8988T (cell line): ENCODE measurements around the gene ARHGEF16.

ENCODE experiments used
- DNase-seq: peaks from one replicate; pipeline ENCODE4 v3.0.0; 2011

ARHGEF16 gene

DNA sequence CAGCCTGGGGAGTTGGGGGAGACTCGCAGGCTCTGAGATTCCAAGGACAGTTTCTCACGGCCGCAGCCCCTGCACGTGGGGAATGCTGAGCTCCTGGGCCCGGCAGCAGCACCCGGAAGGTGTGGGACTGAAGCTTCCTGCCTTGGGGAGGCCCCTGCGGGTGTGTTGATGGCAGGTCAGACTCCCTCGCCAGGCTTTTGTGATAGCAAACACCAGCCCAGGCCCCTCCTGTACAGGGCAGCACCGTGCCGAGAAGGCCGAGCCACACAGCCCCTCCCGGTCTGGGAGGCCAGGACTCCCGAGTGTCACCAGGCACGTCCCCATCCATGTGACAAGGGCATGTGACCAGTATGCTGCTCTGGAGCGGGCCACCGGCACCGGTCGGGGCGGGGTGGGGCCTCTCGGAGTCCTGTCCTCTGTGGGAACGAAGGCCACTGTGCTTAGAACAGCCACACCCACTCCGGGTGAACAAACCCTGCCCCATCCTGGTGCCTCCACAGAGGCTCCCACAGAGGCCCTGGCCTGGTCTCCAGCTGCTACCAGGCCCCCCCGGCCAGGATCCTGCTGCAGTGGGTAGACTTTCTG lies 31.1 kb upstream of the ARHGEF16 start:
- no peak for DNase-seq

DNA sequence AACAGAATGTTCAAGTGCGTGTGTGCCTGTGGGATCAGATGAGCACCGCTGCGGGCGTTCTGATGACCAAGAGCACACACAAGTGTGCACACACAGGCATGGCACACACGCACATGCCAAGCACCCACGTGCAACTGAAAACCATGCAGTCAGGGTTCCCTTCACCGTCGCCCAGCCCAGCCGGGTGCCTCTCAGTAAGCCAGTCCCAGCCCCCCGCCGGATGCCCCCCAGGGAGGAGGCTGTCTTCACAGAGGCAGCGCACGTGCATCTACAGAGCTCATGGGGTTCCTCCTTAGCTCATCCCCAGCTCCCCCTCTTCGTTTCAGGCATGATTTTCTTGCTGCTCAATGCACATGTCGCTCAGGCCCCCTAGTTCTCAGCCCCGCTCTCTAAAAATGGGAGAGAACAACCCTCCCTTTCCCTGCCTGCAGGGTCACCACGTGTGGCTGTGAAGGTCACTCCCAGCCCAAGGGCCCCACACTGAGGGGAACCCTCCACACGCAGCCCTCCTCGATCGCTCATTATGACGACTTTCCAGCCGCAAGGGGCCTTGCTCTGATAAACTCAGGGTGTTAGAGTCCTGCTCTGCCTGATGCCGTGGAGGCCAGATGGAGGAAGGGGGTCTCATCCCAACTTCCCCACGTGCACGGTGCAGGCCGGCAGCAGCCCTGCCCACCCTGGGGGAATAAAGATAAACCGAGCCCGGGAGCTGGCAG lies 30.4 kb upstream of the ARHGEF16 start:
- DNase-seq, result no peak

DNA sequence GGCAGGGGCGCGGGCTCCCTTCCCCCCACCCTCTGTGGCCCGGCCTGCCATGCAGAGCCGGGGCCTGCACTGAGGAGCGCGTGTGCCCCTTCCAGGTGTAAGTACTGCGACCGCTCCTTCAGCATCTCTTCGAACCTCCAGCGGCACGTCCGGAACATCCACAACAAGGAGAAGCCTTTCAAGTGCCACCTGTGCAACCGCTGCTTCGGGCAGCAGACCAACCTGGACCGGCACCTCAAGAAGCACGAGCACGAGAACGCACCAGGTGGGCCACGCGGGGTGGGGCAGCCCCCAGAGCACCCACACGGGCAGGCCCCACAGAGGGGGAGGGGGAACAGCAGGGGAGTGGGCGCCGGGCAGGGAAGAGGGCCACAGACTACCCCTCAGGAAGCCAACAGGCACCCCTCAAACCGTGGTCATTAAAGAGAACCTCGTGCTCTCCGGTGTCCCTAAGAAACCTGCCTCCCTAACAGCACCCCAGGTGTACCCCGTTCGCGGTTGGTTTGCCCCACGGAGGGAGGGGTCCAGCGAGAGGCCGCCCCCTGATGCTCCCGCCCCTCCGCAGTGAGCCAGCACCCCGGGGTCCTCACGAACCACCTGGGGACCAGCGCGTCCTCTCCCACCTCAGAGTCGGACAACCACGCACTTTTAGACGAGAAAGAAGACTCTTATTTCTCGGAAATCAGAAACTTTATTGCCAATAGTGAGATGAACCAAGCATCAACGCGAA lies 28.8 kb upstream of the ARHGEF16 start:
- DNase-seq, result peak; percentile 4

DNA sequence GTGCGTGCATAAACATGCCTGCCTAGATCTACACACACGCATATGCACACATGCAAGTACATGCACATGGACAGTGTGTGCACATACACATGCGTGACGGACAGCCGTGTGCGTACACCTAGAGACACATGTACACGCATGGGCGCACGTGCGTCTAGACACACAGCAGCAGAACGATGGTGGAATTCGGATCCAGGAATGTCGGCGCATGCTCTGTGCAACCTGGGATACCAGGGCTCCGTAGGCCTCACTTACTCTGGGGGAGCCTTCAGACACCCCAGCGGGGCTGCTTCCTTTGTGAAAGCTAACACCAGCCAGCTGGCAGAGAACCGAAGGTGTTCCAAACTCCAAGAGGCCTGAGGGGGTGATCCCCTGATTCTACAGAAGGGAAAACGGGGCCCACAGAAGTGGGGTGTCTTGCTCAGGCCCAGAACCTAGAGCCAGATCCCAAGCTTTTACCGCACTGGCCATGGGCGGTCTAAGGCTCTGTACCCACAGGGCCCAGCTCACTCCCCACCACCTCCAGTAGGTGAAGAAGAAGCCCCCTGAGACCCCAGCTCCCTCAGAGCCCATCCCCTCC lies 27.4 kb upstream of the ARHGEF16 start:
- DNase-seq, result no peak

DNA sequence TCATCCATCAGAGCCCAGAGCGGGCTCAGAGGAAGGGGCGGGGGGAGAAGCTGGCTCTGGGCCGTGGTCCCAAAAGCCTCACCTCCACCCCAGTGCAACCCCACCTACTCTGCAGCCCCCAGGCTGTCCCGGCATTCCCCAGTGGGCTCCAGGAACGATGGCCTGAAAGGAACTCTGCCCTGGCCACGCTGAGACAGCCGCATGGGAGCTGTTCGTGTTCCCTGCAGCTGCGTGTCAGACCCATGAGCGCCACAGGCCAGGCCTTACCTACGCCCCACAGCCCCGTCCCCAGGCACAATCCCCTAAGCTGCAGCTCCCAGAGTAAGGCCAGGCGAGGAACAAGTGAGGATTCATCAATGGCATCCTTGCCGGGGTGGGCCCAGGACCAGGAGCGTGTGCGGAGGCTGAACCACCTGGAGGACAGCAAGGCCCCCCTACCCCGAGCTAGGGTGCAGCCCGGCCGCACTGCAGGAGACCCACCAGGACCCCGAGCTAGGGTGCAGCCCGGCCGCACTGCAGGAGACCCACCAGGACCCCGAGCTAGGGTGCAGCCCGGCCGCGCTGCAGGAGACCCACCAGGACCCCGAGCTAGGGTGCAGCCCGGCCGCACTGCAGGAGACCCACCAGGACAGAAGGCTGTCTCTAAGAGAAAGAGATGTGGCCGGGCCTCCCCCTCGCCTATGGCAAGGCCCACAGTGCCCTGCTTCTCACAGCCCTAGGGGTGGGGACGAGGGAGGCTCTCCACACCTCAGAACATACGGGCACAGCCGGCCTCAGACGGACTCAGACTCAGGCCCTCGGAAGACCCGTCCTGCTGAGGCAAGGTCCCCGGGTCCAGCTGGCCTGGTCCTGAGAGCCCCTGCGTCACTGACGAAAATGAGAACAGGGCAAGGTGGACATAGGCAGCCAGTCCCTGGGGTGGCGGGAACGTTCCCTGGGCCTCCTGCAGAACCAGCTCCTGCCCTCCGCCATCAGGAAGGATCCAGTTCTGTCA lies 26.5 kb upstream of the ARHGEF16 start:
- DNase-seq, result no peak

DNA sequence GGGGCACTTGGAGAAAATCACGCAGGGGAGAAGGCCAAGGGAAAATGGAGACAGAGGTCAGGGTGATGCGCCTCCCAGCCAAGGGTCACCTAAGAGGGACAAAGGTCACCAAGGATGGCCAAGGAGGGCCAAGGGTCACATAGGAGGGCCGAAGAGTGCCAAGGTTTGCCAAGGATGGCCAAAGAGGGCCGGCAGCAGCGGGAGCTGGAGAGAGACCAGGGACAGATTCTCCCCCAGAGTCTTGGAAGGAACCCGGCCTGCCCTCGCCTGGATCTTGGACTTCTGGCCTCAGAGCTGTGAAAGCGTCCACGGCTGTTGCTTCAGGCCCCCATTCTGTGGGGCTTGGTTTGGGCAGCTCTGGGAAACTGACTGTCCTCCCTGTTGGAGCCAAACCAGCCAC lies 25.6 kb upstream of the ARHGEF16 start:
- DNase-seq, result no peak

DNA sequence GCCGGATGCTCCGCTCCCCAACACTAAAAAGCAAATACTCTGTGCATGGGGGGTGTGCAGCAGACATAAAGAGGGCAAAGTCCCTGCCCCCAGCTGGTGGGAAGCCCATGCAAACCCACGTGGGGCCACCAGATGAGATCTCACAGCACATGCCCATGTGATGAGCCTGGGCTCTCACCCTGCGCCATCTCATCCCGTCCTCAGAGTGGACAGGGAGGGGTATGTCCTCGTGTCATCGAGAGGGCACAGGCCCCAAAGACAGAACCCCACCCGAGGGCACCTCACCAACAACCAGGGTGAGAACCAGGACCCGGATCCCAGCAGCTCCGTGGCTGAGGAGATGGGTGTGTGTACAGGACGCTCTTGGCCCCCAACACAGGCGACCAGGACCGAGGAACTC lies 25.1 kb upstream of the ARHGEF16 start:
- no peak for DNase-seq

DNA sequence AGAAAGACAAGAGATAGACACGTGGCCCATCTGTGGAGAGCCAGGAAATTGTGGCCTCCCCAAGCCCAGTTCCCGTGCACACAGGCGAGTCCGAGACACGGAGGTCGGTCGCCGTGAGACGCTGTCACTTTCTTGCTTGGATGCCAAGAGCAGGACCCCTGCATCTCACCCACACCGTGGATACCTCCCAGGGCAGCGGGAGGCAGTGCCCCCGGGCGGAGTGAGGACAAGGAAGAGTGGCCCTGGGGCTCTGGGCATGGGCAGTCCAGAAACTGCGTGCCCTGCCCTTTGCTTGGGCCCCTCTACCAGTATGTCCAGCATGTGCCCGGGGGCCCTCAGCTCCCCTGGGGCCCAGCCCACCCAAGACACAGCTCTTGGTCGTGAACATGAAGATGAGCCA lies 24.7 kb upstream of the ARHGEF16 start:
- DNase-seq, result no peak

DNA sequence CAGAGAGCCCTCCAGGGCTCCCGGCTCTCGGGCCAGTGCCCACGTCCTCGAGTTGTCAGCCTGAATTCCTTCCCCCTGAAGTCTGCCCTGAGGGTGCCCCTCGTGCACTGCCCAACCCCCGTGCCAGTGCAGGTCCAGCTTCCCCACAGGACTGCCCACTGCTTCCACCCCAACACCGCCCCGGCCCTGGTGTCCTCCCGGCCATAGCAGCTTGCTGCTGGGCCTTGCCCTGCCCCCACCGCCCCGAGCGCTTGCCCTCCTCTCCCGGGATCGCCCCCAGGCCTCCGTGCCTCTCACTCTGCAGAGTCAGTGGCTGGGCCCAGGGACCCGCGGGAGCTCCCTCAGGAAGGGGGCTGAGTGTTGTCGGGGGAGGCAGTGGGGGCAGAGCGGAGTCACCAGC lies 24.1 kb upstream of the ARHGEF16 start:
- no peak for DNase-seq

DNA sequence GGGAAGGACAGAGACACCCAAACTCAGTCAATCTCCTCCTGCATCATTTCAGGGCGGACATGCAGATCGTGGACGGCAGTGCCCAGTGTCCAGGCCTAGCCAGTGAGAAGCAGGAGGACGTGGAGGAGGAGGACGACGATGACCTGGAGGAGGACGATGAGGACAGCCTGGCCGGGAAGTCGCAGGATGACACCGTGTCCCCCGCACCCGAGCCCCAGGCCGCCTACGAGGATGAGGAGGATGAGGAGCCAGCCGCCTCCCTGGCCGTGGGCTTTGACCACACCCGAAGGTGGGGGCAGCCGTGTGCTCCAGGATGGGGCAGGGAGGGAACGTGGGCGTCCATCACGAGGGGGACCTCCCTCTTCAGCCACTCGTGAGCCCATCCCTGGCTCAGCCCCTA lies 23.6 kb upstream of the ARHGEF16 start:
- DNase-seq, result no peak

DNA sequence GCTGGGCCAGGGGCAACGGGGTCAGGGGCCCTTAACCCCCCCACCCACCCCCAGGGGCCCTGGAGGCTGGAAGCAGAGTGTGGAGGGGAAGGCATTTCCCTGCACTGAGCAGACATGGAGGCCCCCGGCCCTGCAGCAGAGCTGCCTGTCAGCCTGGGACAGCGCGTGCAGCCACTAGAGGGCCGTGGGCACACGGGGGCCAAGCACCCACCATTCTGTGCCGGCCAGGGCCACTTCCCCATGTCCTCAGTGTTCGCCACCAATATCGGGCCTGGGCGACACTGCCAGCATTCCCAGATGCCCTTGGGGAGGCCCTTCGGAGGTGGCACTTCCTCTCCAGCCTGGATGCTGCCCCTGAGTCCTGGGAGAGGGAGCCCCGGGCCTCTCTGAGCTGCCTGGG lies 23.2 kb upstream of the ARHGEF16 start:
- DNase-seq, result peak; percentile 88

DNA sequence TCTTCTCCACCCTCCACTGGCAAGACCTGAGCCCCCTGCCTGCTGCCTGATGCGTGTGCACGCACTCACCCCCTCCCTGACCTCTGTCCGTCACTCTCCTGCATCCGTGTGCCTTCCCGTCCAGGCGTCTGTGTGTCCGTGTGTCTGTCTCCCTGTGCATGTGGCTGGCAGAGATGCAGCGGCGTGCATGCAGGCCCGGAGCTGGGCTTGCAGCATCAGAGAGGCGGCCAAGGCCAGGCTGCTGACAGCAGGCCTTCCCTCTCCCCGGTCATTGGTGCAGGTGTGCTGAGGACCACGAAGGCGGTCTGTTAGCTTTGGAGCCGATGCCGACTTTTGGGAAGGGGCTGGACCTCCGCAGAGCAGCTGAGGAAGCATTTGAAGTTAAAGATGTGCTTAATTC lies 22.8 kb upstream of the ARHGEF16 start:
- no peak for DNase-seq

DNA sequence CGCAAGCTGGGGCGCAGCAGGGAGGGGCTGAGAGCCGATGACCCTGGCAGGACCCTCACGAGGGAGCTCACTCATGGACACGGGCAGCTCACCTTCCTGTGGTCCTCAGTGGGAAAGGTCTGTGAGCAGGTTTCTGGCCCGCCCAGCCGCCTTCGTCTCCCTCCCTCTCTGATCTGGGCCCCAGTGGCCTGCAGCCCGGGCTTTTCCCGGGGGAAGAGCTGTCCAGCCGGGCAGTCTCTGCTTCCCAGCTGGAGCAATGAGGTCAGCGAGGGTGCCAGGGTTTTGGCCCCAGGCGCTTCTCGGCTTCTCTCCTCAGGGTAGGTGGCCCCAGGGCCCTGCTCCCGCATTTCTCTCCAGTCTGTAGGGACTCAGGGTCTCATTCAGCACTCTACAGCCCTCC lies 22.2 kb upstream of the ARHGEF16 start:
- DNase-seq, result no peak

DNA sequence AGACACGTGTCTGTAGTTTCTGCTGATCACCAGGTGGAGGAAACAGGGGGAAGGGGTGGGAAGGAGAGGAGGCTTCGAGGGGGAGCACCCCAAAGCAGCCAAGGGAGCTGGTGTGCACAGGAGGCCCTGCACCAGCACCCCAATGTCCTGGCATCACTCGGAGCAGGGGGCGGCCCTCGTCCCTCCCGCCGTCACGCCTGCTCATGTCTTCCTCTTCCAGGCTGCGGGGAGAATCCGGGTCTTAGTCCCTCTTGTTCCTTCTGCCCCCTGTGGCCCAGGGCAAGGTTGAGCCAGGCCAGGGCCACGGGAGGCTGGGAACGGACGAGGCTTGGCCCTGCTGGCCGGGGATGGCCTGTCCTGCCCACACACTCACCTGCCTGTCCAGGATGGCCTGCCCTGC lies 21.4 kb upstream of the ARHGEF16 start:
- no peak for DNase-seq

DNA sequence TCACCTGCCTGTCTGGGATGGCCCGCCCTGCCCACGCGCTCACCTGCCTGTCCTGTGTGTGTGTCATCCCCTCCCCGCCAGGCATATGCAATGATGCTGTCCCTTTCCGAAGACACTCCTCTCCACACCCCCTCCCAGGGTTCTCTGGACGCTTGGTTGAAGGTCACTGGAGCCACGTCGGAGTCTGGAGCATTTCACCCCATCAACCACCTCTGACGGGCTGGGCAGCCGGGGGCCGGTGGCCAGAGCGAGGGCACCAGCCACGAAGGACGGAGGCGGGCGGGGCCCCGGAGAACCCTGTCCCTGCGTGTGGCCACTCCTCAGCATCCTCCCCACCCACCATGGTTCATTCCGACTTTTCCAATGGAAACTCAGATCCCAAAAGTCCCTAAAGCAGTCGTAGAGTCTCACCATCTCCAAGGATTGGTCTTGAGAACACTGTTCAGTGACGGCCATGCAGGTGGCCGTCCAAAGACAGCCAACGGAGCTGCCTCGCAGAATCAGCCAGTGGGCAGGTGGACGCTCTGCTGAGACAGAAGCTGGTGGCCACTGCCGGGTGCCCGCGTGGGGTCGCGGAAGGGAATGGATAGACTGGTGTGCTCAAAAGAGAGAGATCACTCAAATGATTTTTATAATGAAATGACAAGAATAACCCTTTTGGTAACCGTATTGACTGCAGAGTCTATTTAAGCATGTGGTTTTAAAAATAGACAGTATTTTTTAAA lies 20.7 kb upstream of the ARHGEF16 start:
- DNase-seq, result no peak

DNA sequence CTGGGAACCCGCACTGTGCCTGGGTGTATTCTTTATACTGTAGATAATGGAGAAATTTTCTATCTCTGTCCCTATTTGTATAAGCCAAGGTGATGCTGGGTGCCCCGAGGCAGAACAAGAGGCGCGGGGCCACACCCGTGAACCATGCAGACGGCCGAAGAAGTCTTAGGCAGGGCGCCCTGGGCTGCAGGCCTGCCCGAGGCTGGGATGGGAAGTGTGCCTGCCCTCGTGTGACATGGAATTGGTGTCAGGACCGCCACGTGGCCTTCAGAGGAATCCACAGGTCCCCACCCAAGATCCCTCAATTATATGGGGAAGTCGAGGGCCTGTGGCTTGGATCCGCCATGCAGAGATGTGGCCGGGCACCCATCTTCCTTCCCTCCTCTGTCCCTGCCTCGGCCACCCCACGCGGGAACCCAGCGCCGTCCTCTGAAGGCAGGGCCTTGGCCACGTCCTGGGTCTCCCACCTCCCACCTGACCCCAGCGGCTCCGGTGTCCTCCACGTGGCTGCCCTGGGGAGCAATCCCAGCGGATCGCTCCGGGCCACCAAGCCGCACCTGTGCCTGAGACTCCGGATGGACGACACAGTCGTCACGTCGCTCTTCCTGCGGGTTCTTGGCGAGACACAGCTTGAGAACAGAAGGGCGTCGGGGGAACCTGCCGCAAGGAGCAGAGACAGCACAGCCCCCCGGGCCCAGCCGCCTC lies 19.9 kb upstream of the ARHGEF16 start:
- DNase-seq, result no peak

DNA sequence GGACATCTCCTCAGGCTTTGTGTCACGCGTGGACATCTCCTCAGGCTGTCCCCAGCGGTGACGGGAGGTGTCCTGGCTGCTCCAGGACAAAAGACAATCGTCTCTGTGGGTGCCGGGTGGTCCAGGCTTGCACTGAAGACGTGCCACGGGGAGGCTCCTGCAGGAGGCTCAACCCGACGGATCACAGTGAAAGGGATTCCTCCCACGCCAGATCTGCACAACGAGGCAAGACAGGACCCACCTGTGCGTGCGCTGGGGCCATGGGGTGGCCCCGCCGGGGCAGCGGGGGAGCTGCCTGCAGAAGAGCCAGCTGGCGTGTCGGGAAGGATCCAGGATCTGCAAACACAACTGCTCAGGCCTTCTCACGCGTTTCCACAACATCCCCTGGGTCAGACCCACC lies 18.8 kb upstream of the ARHGEF16 start:
- no peak for DNase-seq

DNA sequence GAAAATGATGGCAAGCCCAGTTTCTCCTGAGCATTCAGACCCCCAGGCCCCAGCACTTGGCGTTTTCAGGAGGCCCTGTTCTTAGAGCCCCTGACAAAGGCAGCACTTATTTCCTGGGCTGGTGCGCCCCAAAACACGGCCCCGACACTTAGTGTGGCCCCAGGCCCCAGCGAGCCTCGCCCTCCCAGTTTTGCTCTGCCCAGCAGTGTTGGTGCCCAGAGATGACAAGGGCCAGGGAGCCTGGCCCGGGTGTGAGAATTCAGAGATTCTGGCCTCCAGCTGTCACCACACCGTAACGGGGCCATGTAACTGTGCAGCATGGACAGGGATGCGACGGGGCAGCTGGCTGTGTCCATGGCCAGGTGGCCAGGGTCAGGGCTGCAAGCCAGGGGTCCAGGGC lies 18.0 kb upstream of the ARHGEF16 start:
- no peak for DNase-seq

DNA sequence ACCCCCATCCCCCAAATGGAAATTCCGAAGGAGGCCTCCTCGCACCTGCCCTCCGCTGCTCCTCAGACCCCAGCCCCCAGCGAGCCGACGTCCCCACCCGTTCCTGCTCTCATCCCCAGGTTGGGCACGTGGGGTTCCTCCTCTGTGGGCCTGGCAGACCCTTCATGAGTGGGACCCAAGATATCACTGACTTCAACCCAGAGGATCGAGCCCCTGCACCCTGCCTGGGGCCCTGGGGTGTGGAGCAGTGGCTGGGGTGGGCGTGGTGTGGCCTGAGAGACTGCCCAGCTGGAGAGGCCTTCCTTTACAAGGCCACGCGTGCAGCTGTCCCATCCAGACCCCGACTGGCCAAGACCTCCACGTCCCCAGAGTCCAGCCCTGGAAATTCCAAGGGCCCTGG lies 17.6 kb upstream of the ARHGEF16 start:
- no peak for DNase-seq

DNA sequence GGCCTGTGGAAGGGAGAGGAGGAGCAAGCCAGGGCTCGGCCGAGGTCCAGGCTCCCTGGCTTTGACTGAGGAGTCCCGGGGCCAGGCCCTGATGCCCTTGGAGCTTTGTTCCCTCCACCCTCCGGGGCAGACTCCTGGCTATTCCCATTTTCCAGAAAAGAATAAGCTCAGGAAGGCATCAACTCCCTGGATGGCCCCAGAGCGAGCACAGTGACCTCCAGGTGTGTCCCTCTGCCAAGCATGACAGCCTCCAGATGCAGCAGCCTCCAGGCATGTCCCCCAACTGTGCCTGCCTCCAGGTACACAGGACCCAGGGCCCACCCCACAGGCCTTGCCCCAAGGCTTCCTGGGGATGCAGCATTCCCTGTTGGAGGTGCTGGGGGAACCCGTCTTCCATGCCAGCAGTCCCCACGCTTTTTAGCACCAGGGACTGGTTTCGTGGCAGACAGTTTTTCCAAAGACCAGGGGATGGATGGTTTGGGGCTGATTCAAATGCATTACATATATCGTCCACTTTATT lies 15.7 kb upstream of the ARHGEF16 start:
- DNase-seq, result no peak
